ENCODE measurements around the gene KCNK13.

- TF ChIP-seq REST (IDR thresholded peaks at IDR 0.05; ENCODE audit: low read depth) (no peak), EP300 (IDR thresholded peaks at IDR 0.05; ENCODE audit: borderline replicate concordance) (no peak), CEBPB (IDR thresholded peaks at IDR 0.05) (no peak), NFIC (IDR thresholded peaks at IDR 0.05) (no peak), FOXM1 (IDR thresholded peaks at IDR 0.05; ENCODE audit: borderline replicate concordance, low read depth) (no peak), TCF12 (IDR thresholded peaks at IDR 0.05; ENCODE audit: low read depth) (no peak), ZBTB7A (IDR thresholded peaks at IDR 0.05; ENCODE audit: low read depth) (no peak), CREB1 (IDR thresholded peaks at IDR 0.05; ENCODE audit: low read depth) (no peak), RAD21 (IDR thresholded peaks at IDR 0.05; ENCODE audit: low read depth) (no peak), TAF1 (IDR thresholded peaks at IDR 0.05; ENCODE audit: low read depth) (no peak), TEAD4 (IDR thresholded peaks at IDR 0.05) (no peak)
These were observed 17.8 kb downstream of the KCNK13 start for GRCh38 chr14:90079576-90079975.
